VCaP (cell line): ENCODE data around the gene VSTM4.

ENCODE experiments used
- H3K27ac ChIP-seq: fragments of 450-650 bp; 2 replicates; pipeline ENCODE4 v1.5.1; 2017
- CTCF ChIP-seq: fragments of 450-650 bp; conservative IDR thresholded peaks from 2 replicates; pipeline ENCODE4 v1.5.1; 2017; ENCODE audit warnings: mild to moderate bottlenecking, moderate library complexity

VSTM4 gene

GRCh38 chr10:49049660-49050059 is 65.7 kb downstream of the VSTM4 start:
- no peak overlapping the region for H3K27ac ChIP-seq
- no peak for TF ChIP-seq CTCF

- H3K27ac ChIP-seq: no peak overlapping the region
- no peak for TF ChIP-seq CTCF
Measured at GRCh38 chr10:49047128-49047639, 68.1 kb downstream of the VSTM4 start.

GRCh38 chr10:49044293-49045193 is 70.8 kb downstream of the VSTM4 start:
- TF ChIP-seq CTCF: no peak
- H3K27ac ChIP-seq: no peak overlapping the region

DNA sequence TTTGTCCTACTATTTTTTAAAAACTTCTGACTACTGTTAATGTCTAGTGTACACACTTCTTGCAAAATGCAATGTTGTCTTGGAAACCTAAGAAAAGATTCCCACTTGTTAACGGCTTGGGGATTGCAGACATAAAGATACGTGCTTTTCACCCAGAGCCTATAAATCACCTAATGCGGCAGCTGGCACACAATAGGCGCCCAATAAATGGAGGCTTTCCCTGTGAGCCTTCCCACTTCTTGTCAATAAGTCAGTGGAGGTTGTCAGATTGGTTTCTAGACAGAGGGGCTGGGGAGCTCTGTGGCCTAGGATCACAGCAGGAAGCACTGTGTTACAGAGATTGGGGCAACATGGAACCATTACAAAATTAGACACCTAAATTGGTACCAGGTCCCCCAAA is 74.7 kb downstream of the VSTM4 start:
- TF ChIP-seq CTCF: no peak

GRCh38 chr10:49039409-49039808 is 75.9 kb downstream of the VSTM4 start:
- no peak for TF ChIP-seq CTCF
- no peak overlapping the region for H3K27ac ChIP-seq

More for the DNA sequence above, 74.7 kb downstream of the VSTM4 start:
- H3K27ac ChIP-seq: no peak overlapping the region

DNA sequence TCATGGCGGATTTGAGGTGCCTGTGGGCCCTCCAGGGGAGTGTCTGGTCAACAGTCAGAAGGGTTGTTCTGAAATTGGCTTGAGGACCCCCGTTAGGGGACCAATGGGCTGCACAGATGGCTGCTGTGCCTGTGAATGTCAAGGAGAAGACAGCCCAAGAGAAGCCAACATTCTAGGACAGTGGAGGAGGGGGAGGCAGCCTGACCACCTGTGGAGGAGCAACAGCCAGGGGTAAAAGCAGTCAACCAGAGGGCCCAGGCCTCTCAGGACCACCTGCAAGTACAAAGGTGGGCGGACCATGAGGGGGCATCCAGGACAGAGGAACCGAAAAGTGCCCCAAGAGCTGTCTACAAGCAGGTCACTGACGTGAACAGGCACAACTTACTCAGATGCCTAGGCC is 76.6 kb downstream of the VSTM4 start:
- TF ChIP-seq CTCF: no peak

GRCh38 chr10:49037187-49037586 is 78.1 kb downstream of the VSTM4 start:
- no peak for TF ChIP-seq CTCF

More for the DNA sequence above, 76.6 kb downstream of the VSTM4 start:
- no peak overlapping the region for H3K27ac ChIP-seq

More at GRCh38 chr10:49037187-49037586, 78.1 kb downstream of the VSTM4 start:
- no peak overlapping the region for H3K27ac ChIP-seq
